Heart right ventricle (tissue), 16 donors: ENCODE results near the gene SPTAN1. TPM values are rescaled to one million over a fixed set of nuclear protein-coding genes. Genes with fewer than 3 reads are reported as not detected.
"Not testable (repeated sequence)": the region's sequence is repeated elsewhere in the genome, so short reads cannot be mapped to it uniquely, and the experiment has no call there.

Source experiments
- ATAC-seq, 8 donors: fragments of 200-7000 bp; cut with Tn5 transposase; one replicate each; pipeline ENCODE4 v1.9.1; 2020; ENCODE audit warnings: mild to moderate bottlenecking in 8 of 8, moderate library complexity in 8 of 8, moderate number of reproducible peaks in 1 of 8
- DNase-seq, 2 donors: peaks; one replicate each; pipeline ENCODE4 v3.0.0-alpha.2; 2020
- H3K27ac ChIP-seq, 10 donors: fragments of 200-600 bp; sonication (generic) in 2 of 10; one replicate each; pipeline versions ENCODE4 v1.5.0 to v1.8.0; 2020 to 2022; ENCODE audit warnings: mild to moderate bottlenecking in 3 of 10
- H3K27me3 ChIP-seq, 7 donors: fragments of 200-600 bp; one replicate each; pipeline ENCODE4 v1.8.0; 2021 to 2022; ENCODE audit warnings: mild to moderate bottlenecking in 2 of 7
- H3K36me3 ChIP-seq, 9 donors: fragments of 200-600 bp; sonication (generic) in 1 of 9; one replicate each; pipeline versions ENCODE4 v1.5.0 to v1.8.0; 2020 to 2022; ENCODE audit warnings: mild to moderate bottlenecking in 2 of 9
- H3K4me1 ChIP-seq, 9 donors: fragments of 200-600 bp; sonication (generic) in 1 of 9; one replicate each; pipeline versions ENCODE4 v1.5.0 to v1.8.0; 2020 to 2022; ENCODE audit warnings: mild to moderate bottlenecking in 4 of 9
- H3K4me3 ChIP-seq, 10 donors: fragments of 200-600 bp; sonication (generic) in 2 of 10; one replicate each; pipeline versions ENCODE4 v1.5.0 to v1.8.0; 2020 to 2022; ENCODE audit warnings: mild to moderate bottlenecking in 7 of 10, moderate library complexity in 2 of 10
- H3K9me3 ChIP-seq, 11 donors: fragments of 200-600 bp in 10 of 11; sonication (generic) in 2 of 11; one replicate each; pipeline versions ENCODE4 v1.5.0 to v1.8.0; 2013 to 2022; ENCODE audit warnings: mild to moderate bottlenecking in 2 of 11, control low read depth in 1 of 11, moderate library complexity in 1 of 11
- CTCF ChIP-seq, 9 donors: fragments of 200-600 bp; sonication (generic) in 2 of 9; IDR thresholded peaks; one replicate each; pipeline versions ENCODE4 v1.5.0 to v1.8.0; 2021 to 2022; ENCODE audit warnings: antibody characterized with exemption in 9 of 9, mild to moderate bottlenecking in 5 of 9, moderate library complexity in 1 of 9
- WGBS, 2 donors: extraction: QIAGEN DNeasy Blood & Tissue Kit; methylation state at CpG; one replicate each; pipeline ENCODE4 v1.1.7; 2013; ENCODE audit warnings: inconsistent platforms in 1 of 2; 5-methylcytosine and 5-hydroxymethylcytosine counted together
- intact Hi-C, 10 donors: fragments of 100-400 bp; cut with DNase I; formaldehyde crosslinking; loops; one replicate each; pipeline versions ENCODE4 v1.11.1 to v1.14.2; 2022
- long read RNA-seq, 3 donors: library from polyadenylated mRNA; unstranded; transcript quantifications; one replicate each; pipeline ENCODE4 v2.0.0, GENCODE V29; 2020 to 2021
- polyA plus RNA-seq, 2 donors: library from polyadenylated mRNA; stranded (reverse); fragments of 200-250 nt; gene quantifications; one replicate each; pipeline ENCODE4 v1.2.3, GENCODE V29; 2013
- total RNA-seq, 10 donors: library from RNA; stranded (reverse); fragmentation: NEBNext Ultra II Directional in 3 of 10; extraction: Animal tissue kit (Norgen Biotek cat#: 25700) in 3 of 10; gene quantifications; one replicate each; pipeline versions ENCODE4 v1.2.1 to v1.2.4, GENCODE V29; 2021 to 2023
- donor health status: Arrhythmogenic right ventricular cardiomyopathy.
- donor health status: ischemic (EF 13 %, LVEDD 7.1; RV severe dilation, severe dysfunction).
- donor health status: healthy with polysubstance abuse.
- donor health status: DM: no; HTN: yes; CAD: no.
- donor health status: DM: no; HTN: no; CAD: no.
- donor health status: ischemic (EF 25% LVEDD 6.9; RV normal size, moderate dysfunction).
- donor health status: ischemic (EF 25% LVEDD 5.7; RV mildly dilated, moderate dysfunction).
- donor health status: healthy.
- donor health status: DM: yes; HTN: yes; CAD: no.
- donor health status: Ischemic cardiomyopathy.
- donor health status: ischemic (EF 35%, LVEDD 5.7; RV mildly dilated, moderate dysfunction).
- donor health status: nonischemic (EF 11% LVEDD 7.7; RV severe dilation, severe dysfunction).
- donor health status: DM: yes; HTN: yes; CAD: no.
- donor health status: PGD.
- donor health status: ischemic (EF 29% LVEDD 5.4; RV normal size, mild dysfunction).
- donor health status: nonischemic (EF 23%, LVEDD 6.1; RV moderate dilation, normal function).

Gene SPTAN1
- total RNA-seq (100 to 1,000 TPM; 250 to 449 (median 379) TPM), polyA plus RNA-seq (100 to 1,000 TPM; 119 to 177 TPM)
- long read RNA-seq, donor 1, full-length matches to known transcripts, result 10 of 89 reads
- long read RNA-seq, donor 1, partial matches to known transcripts, result 61 of 89 reads
- long read RNA-seq, donor 1, other reads (novel, unspliced or antisense), result 18 of 89 reads
- long read RNA-seq, donor 2, full-length matches to known transcripts, result 11 of 92 reads
- long read RNA-seq, donor 2, partial matches to known transcripts, result 65 of 92 reads
- long read RNA-seq, donor 2, other reads (novel, unspliced or antisense), result 16 of 92 reads
- long read RNA-seq, donor 3, partial matches to known transcripts, result 126 of 143 reads
- long read RNA-seq, donor 3, other reads (novel, unspliced or antisense), result 11 of 143 reads

GRCh38 chr9:128552153-128552743, at the start of gene SPTAN1:
SPTAN1 (plus strand) TSS chr9:128552587; CDS start chr9:128566741, 14,154 bp downstream.
- ATAC-seq, result peak; percentile 85 to 94 (median 91)
- intact Hi-C loops, result loop anchor here in 5 of 10 donors (2.0 to 10.0 kb wide), 6 partner anchors 47 to 187 kb away; partner anchors contain the start of genes GLE1 (in 3 of the 5) and ODF2 (in 3 of the 5)
- H3K4me1 ChIP-seq, result peaks cover 11 to 72% (median 60%) of the 10 kb centered on the region in 9 donors
- DNase-seq, result peak; percentile 92 to 94
- 0% methylated on average over 77 to 81 of the region's 81 CpGs for WGBS, 2 donors
- no peaks in the 10 kb centered on the region for H3K27me3 ChIP-seq
- peaks cover 0 to 5% (median 0%) of the 10 kb centered on the region in 9 donors for H3K36me3 ChIP-seq
- no peaks in the 10 kb centered on the region for H3K9me3 ChIP-seq
- H3K4me3 ChIP-seq, result peak within 1 kb of the TSS; percentile 88 to 100 (median 97)
- TF ChIP-seq CTCF (IDR thresholded peaks at IDR 0.05), result peak in 3 of 9 donors; percentile 7 to 10 (median 8)
- peak within 1 kb of the TSS; percentile 94 to 100 (median 99) for H3K27ac ChIP-seq

- DNase-seq, H3K27me3 ChIP-seq, H3K9me3 ChIP-seq, ATAC-seq: not testable (repeated sequence)
- H3K4me3 ChIP-seq, result peak overlapping the region in 4 of 10 donors; percentile 83 to 99 (median 94)
- H3K27ac ChIP-seq, result peak overlapping the region in 2 of 10 donors; percentile 92 to 94
- intact Hi-C loops, result loop anchor here in 2 of 10 donors (5.0 kb wide), 1 partner anchor 49 kb away; the partner anchor contains the start of gene SPTAN1 (in 2 of the 2)
- WGBS, 2 donors, result 53 to 67% methylated on average over 14 of the region's 14 CpGs
- H3K36me3 ChIP-seq, result peaks cover 0 to 46% (median 9%) of the 10 kb centered on the region in 9 donors
- H3K4me1 ChIP-seq, result peaks cover 4 to 28% (median 24%) of the 10 kb centered on the region in 9 donors
These were observed 49.0 kb upstream of the SPTAN1 start for GRCh38 chr9:128503415-128503825.

- intact Hi-C loops, result loop anchor here in 3 of 10 donors (2.0 to 5.0 kb wide), 2 partner anchors 48 to 49 kb away; partner anchors contain the start of gene SPTAN1 (in 3 of the 3)
- Histone ChIP-seq H3K27ac (peak overlapping the region in 8 of 10 donors; percentile 77 to 94 (median 86)), H3K4me3 (peak overlapping the region in 9 of 10 donors; percentile 49 to 99 (median 87)), H3K9me3 (no peaks in the 10 kb centered on the region), H3K36me3 (peaks cover 0 to 46% (median 5%) of the 10 kb centered on the region in 9 donors), H3K4me1 (peaks cover 4 to 28% (median 24%) of the 10 kb centered on the region in 9 donors), H3K27me3 (no peaks in the 10 kb centered on the region)
- peak in 1 of 2 donors; percentile 22 for DNase-seq
- WGBS, 2 donors, result 17 to 19% methylated on average over 11 of the region's 11 CpGs
- no peak for TF ChIP-seq CTCF (IDR thresholded peaks at IDR 0.05)
- peak in 4 of 8 donors; percentile 20 to 38 (median 28) for ATAC-seq
These were observed 48.5 kb upstream of the SPTAN1 start for GRCh38 chr9:128503870-128504269.

GRCh38 chr9:128504485-128505413, 47.6 kb upstream of the SPTAN1 start, which contains the start of gene GLE1:
GLE1 (plus strand) TSS chr9:128504719; CDS start chr9:128504806, 87 bp downstream.
- no peaks in the 10 kb centered on the region for H3K27me3 ChIP-seq
- H3K4me3 ChIP-seq, result peak within 1 kb of the TSS; percentile 49 to 99 (median 86)
- H3K27ac ChIP-seq, result peak within 1 kb of the TSS in 9 of 10 donors; percentile 77 to 94 (median 84)
- TF ChIP-seq CTCF (IDR thresholded peaks at IDR 0.05), result no peak
- intact Hi-C loops, result loop anchor here in 3 of 10 donors (2.0 to 5.0 kb wide), 2 partner anchors 48 kb away; partner anchors contain the start of gene SPTAN1 (in 3 of the 3)
- ATAC-seq, result peak; percentile 99 to 100 (median 100)
- peaks cover 4 to 28% (median 24%) of the 10 kb centered on the region in 9 donors for H3K4me1 ChIP-seq
- H3K9me3 ChIP-seq, result no peaks in the 10 kb centered on the region
- 0% methylated on average over 64 of the region's 64 CpGs for WGBS, 2 donors
- DNase-seq, result peak; percentile 94 to 98
- peaks cover 0 to 46% (median 4%) of the 10 kb centered on the region in 9 donors for H3K36me3 ChIP-seq
